Neuronal stem cell (in vitro differentiated cells): ENCODE results near the gene ALG14. TPM values are rescaled to one million over a fixed set of nuclear protein-coding genes. Genes with fewer than 3 reads are reported as not detected.
A peak's percentile ranks its signal among the peaks of the same experiment; 100 is the strongest.

Experiments used
- DNase-seq: peaks from one replicate; pipeline ENCODE4 v3.0.0-alpha.2; 2013; ENCODE audit warnings: low spot score
- H2AFZ ChIP-seq: one replicate; pipeline ENCODE4 v1.6.1; 2013; ENCODE audit warnings: mild to moderate bottlenecking, low read length, inconsistent platforms
- H2AK5ac ChIP-seq: 2 replicates; pipeline ENCODE4 v1.6.1; 2013; ENCODE audit warnings: low read depth, mild to moderate bottlenecking, inconsistent platforms, low read length, moderate library complexity, mixed read lengths
- H2BK120ac ChIP-seq: 2 replicates; pipeline ENCODE4 v1.6.1; 2013; ENCODE audit warnings: low read depth, mild to moderate bottlenecking, inconsistent platforms, low read length, moderate library complexity, mixed read lengths
- H2BK12ac ChIP-seq: one replicate; pipeline ENCODE4 v1.6.1; 2013; ENCODE audit warnings: low read length, inconsistent platforms
- H2BK15ac ChIP-seq: 2 replicates; pipeline ENCODE4 v1.6.1; 2013; ENCODE audit warnings: mild to moderate bottlenecking, low read length, inconsistent platforms, mixed read lengths
- H2BK5ac ChIP-seq: one replicate; pipeline ENCODE4 v1.6.1; 2013; ENCODE audit warnings: inconsistent platforms, mild to moderate bottlenecking, low read length, moderate library complexity
- H3K14ac ChIP-seq: one replicate; pipeline ENCODE4 v1.6.1; 2013; ENCODE audit warnings: low read length, inconsistent platforms
- H3K18ac ChIP-seq: 2 replicates; pipeline ENCODE4 v1.6.1; 2013; ENCODE audit warnings: low read length, inconsistent platforms
- H3K23ac ChIP-seq: 2 replicates; pipeline ENCODE4 v1.6.1; 2013; ENCODE audit warnings: low read depth, mild to moderate bottlenecking, mixed read lengths, low read length, inconsistent platforms; ENCODE audit not compliant: poor library complexity
- H3K27ac ChIP-seq: replicated peaks from 3 replicates; pipeline ENCODE4 v1.5.1; 2013; ENCODE audit warnings: low read length, inconsistent platforms
- H3K27me3 ChIP-seq, 3 experiments: 2 replicates each; pipeline ENCODE4 v1.6.1; 2013; ENCODE audit warnings: low read length in 3 of 3, mild to moderate bottlenecking in 2 of 3, inconsistent platforms in 1 of 3, low read depth in 1 of 3, mixed read lengths in 1 of 3, moderate library complexity in 1 of 3; ENCODE audit not compliant: control insufficient read depth in 3 of 3, insufficient read depth in 3 of 3
- H3K36me3 ChIP-seq, 2 donors: replicated peaks in 1 of 2; 2 replicates each; pipeline ENCODE4 v1.6.1; 2013; ENCODE audit warnings: low read length in 2 of 2; ENCODE audit not compliant: control insufficient read depth in 2 of 2, insufficient read depth in 2 of 2
- H3K4ac ChIP-seq: 2 replicates; pipeline ENCODE4 v1.6.1; 2013; ENCODE audit warnings: inconsistent platforms, mild to moderate bottlenecking, low read length, moderate library complexity
- H3K4me1 ChIP-seq, 2 donors: 1 replicate in 1 of 2; 2 replicates in 1 of 2; pipeline ENCODE4 v1.6.1; 2013; ENCODE audit warnings: low read length in 2 of 2, low read depth in 1 of 2; ENCODE audit not compliant: control insufficient read depth in 2 of 2, insufficient read depth in 1 of 2
- H3K4me2 ChIP-seq: one replicate; pipeline ENCODE4 v1.6.1; 2013; ENCODE audit warnings: mild to moderate bottlenecking, low read length, inconsistent platforms; ENCODE audit not compliant: insufficient read depth, poor library complexity, severe bottlenecking
- H3K4me3 ChIP-seq, 2 donors: 2 replicates each; pipeline ENCODE4 v1.5.1; 2013; ENCODE audit warnings: low read length in 2 of 2, mild to moderate bottlenecking in 2 of 2, inconsistent platforms in 1 of 2, moderate library complexity in 1 of 2
- H3K79me1 ChIP-seq: one replicate; pipeline ENCODE4 v1.6.1; 2013; ENCODE audit warnings: low read depth, mild to moderate bottlenecking, inconsistent platforms, low read length, moderate library complexity
- H3K9ac ChIP-seq: one replicate; pipeline ENCODE4 v1.6.1; 2013; ENCODE audit warnings: mild to moderate bottlenecking, low read depth, low read length, inconsistent platforms; ENCODE audit not compliant: poor library complexity
- H3K9me3 ChIP-seq, 2 donors: replicated peaks in 1 of 2; 2 replicates each; pipeline versions ENCODE3 to v1.6.1; 2013; ENCODE audit warnings: low read length in 2 of 2, mild to moderate bottlenecking in 2 of 2, inconsistent platforms in 1 of 2, low read depth in 1 of 2, mixed read lengths in 1 of 2, moderate library complexity in 1 of 2; ENCODE audit not compliant: control insufficient read depth in 2 of 2, insufficient read depth in 1 of 2
- H4K8ac ChIP-seq: one replicate; pipeline ENCODE4 v1.6.1; 2013; ENCODE audit warnings: low read depth, mild to moderate bottlenecking, inconsistent platforms, low read length, moderate library complexity
- H4K91ac ChIP-seq: one replicate; pipeline ENCODE4 v1.6.1; 2013; ENCODE audit warnings: low read length, low read depth, mild to moderate bottlenecking, inconsistent platforms; ENCODE audit not compliant: poor library complexity
- WGBS, 2 donors: extraction: QIAGEN DNeasy Blood & Tissue Kit; methylation state at CpG; one replicate each; pipeline ENCODE4 v1.1.7; 2013; ENCODE audit warnings: missing lambda C conversion rate in 2 of 2, mixed read lengths in 1 of 2; ENCODE audit not compliant: insufficient read length in 2 of 2, insufficient replicate concordance in 1 of 2; ENCODE audit errors: extremely low coverage in 2 of 2; 5-methylcytosine and 5-hydroxymethylcytosine counted together
- polyA plus RNA-seq, 2 experiments: library from polyadenylated mRNA; stranded (reverse); fragments of 200-250 nt; gene quantifications; one replicate each; pipeline ENCODE4 v1.2.3, GENCODE V29; 2013

The ALG14 gene, protein sequence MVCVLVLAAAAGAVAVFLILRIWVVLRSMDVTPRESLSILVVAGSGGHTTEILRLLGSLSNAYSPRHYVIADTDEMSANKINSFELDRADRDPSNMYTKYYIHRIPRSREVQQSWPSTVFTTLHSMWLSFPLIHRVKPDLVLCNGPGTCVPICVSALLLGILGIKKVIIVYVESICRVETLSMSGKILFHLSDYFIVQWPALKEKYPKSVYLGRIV
- 2.5 TPM for polyA plus RNA-seq (2013, experiment 1 of 2)
- 3.3 TPM for polyA plus RNA-seq (2013, experiment 2 of 2)

DNA sequence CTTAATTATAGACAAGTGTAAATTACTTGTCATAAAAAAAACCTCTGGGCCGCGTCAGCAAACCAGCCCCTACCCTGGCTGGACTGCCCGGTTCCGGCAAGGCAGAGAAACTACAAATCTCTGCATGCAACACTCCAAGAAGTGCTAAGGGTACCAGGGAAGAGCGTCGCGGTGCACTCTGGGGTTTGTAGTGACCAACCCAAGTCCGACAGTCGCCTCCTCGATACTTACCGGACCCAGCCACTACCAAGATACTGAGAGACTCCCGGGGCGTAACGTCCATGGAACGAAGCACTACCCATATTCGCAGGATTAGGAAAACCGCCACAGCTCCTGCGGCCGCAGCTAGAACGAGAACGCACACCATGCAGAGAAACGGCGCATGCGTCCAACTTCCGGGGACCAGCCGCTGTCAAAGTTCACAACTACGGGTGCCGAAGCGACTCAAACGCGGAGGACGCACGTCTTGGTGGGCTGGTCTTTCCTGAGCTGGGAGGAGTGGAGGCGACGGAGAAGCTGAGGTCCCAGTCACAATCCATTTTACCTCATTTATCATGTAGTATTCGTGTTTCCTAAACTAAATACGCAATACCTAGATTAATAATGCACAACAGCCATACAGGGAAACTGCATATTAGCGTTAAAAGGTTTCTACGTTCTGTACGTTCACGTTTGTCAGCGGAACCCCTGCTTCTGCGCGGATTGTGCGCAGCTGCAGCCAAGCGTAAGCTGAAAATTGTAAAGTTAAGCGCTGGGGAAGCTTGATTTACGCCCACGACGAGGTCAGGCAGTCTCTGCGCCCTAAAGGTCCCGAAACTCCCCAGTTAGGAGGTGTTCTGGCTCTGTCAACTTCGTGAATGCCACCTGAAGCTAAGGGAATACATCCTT, at the start of gene ALG14:
TSS of gene ALG14 (minus strand) at position 420 of the 888 bp plus-strand sequence. CDS start at position 367, 53 bp downstream.
- H2BK120ac ChIP-seq: no peak within 1 kb of the TSS
- H2AFZ ChIP-seq: peak within 1 kb of the TSS; percentile 91
- H4K91ac ChIP-seq: no peak within 1 kb of the TSS
- H2AK5ac ChIP-seq: no peak within 1 kb of the TSS
- H2BK15ac ChIP-seq: no peak within 1 kb of the TSS
- peak within 1 kb of the TSS; percentile 67 for H3K9ac ChIP-seq
- H3K4me2 ChIP-seq: peak within 1 kb of the TSS; percentile 54
- WGBS, 2 donors: no CpG with 5 or more reads among the region's 53 CpGs
- H3K18ac ChIP-seq: peak within 1 kb of the TSS; percentile 89
- H3K23ac ChIP-seq: no peak within 1 kb of the TSS
- H3K4me3 ChIP-seq: peak within 1 kb of the TSS; percentile 65 to 90
- H3K14ac ChIP-seq: no peak within 1 kb of the TSS
- no peaks in the 10 kb centered on the region for H3K79me1 ChIP-seq
- H2BK12ac ChIP-seq: no peak within 1 kb of the TSS
- DNase-seq: peak; percentile 93
- no peak within 1 kb of the TSS for H2BK5ac ChIP-seq
- peaks cover 0 to 4% of the 10 kb centered on the region in 2 donors for H3K36me3 ChIP-seq
- H3K4me1 ChIP-seq: peaks cover 2% of the 10 kb centered on the region in 2 donors
- H3K9me3 ChIP-seq: no peaks in the 10 kb centered on the region
- no peak within 1 kb of the TSS for H4K8ac ChIP-seq
- H3K27me3 ChIP-seq: peaks cover 0 to 2% (median 0%) of the 10 kb centered on the region in 3 experiments
- no peak within 1 kb of the TSS for H3K4ac ChIP-seq
- H3K27ac ChIP-seq: peak within 1 kb of the TSS; percentile 63

DNA sequence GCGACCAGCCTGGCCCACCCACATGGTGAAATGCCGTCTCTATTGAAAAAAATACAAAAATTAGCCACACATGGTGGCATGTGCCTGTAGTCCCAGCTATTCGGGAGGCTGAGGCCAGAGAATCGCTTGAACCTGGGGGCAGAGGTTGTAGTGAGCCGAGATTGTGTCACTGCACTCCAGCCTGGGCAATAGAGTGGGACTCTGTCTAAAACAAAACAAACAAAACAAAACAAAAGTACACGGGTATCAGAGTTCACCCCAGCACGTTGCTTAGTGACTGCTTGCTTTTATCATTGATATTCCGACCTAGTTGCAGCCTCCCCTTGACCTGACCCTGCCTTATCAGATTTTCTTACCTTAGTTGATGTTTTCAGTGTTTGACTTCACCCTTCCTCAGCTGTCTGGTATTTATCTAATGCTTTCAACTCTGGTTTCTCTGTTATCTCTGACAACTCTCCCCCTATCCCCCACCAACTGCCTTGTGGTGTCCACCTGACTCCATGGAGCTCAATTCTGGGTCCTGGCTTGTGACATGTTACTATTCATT, 49.5 kb upstream of the ALG14 start:
- no peak overlapping the region for H2AFZ ChIP-seq
- H3K4me3 ChIP-seq: no peak overlapping the region
- H3K9me3 ChIP-seq: no peaks in the 10 kb centered on the region
- H2BK12ac ChIP-seq: no peak overlapping the region
- H4K91ac ChIP-seq: no peak overlapping the region
- H3K4ac ChIP-seq: no peak overlapping the region
- H2AK5ac ChIP-seq: no peak overlapping the region
- H3K36me3 ChIP-seq: no peaks in the 10 kb centered on the region
- H3K79me1 ChIP-seq: peaks cover 2% of the 10 kb centered on the region
- no peak overlapping the region for H2BK15ac ChIP-seq
- no peak overlapping the region for H3K23ac ChIP-seq
- no peak overlapping the region for H3K14ac ChIP-seq
- H3K18ac ChIP-seq: no peak overlapping the region
- H3K27ac ChIP-seq: no peak overlapping the region
- H3K27me3 ChIP-seq: peaks cover 0 to 59% (median 3%) of the 10 kb centered on the region in 3 experiments
- WGBS, 2 donors: no CpG with 5 or more reads among the region's 8 CpGs
- H4K8ac ChIP-seq: no peak overlapping the region
- H3K9ac ChIP-seq: no peak overlapping the region
- no peak for DNase-seq
- peaks cover 0 to 2% of the 10 kb centered on the region in 2 donors for H3K4me1 ChIP-seq
- no peak overlapping the region for H2BK120ac ChIP-seq
- no peak overlapping the region for H3K4me2 ChIP-seq
- H2BK5ac ChIP-seq: no peak overlapping the region

DNA sequence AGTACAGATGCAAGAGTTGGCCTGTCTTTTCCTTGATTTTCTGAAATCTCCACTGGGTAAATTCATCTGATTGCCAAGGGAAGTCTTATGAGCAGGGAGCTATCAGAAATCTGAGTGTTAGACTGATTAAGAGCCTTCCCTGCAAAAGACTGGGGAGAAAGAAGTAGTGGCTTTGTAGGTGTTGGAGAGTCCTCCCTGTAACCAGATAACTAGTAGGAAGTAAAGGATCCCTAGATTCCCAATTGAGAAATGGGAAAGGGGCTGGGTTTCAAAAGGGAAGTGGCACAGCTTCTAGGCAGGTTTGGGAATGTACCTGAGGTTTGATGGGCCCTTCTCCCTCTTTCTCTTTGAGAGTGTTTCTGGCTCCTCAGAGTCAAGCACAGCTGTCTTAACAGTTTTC, 46.5 kb upstream of the ALG14 start:
- H3K4me2 ChIP-seq: no peak overlapping the region
- no peaks in the 10 kb centered on the region for H3K36me3 ChIP-seq
- no peak overlapping the region for H4K8ac ChIP-seq
- peaks cover 2% of the 10 kb centered on the region for H3K79me1 ChIP-seq
- no peak overlapping the region for H4K91ac ChIP-seq
- H3K14ac ChIP-seq: no peak overlapping the region
- H3K23ac ChIP-seq: no peak overlapping the region
- no peak overlapping the region for H3K4me3 ChIP-seq
- no peak overlapping the region for H2BK15ac ChIP-seq
- H3K4ac ChIP-seq: no peak overlapping the region
- no peak overlapping the region for H2BK120ac ChIP-seq
- H3K27me3 ChIP-seq: peaks cover 0 to 67% (median 3%) of the 10 kb centered on the region in 3 experiments
- H2BK12ac ChIP-seq: no peak overlapping the region
- no peaks in the 10 kb centered on the region for H3K9me3 ChIP-seq
- peaks cover 0 to 2% of the 10 kb centered on the region in 2 donors for H3K4me1 ChIP-seq
- DNase-seq: no peak
- H3K9ac ChIP-seq: no peak overlapping the region
- H2AK5ac ChIP-seq: no peak overlapping the region
- no peak overlapping the region for H2AFZ ChIP-seq
- H3K18ac ChIP-seq: no peak overlapping the region
- no peak overlapping the region for H2BK5ac ChIP-seq
- H3K27ac ChIP-seq: no peak overlapping the region

DNA sequence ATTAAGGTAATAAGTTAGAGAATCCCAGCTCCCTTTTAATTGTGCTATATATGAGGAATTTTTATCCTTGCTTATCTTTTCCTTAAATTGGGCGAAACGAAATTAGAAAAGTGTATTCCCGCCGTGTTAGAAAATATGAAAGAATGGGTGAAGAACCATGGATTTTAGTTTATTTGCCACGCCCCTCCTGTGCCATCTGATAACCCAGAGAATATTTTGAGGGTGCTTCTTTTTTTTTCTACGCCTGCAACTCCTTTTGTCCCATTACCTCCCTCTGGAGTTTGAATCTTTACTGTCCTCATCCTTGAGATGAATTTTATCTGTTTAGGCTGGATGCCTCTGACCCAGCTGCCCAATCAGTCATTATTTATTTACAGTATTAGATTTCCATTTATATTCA, 46.0 kb upstream of the ALG14 start:
- Histone ChIP-seq H3K79me1 (peaks cover 2% of the 10 kb centered on the region), H3K4ac (no peak overlapping the region), H2AK5ac (no peak overlapping the region), H2AFZ (no peak overlapping the region), H3K4me1 (peaks cover 0 to 2% of the 10 kb centered on the region in 2 donors), H3K9me3 (no peaks in the 10 kb centered on the region), H3K14ac (no peak overlapping the region), H4K91ac (no peak overlapping the region), H3K36me3 (no peaks in the 10 kb centered on the region), H2BK5ac (no peak overlapping the region), H4K8ac (no peak overlapping the region), H3K4me2 (no peak overlapping the region), H3K9ac (no peak overlapping the region), H3K4me3 (no peak overlapping the region), H2BK120ac (no peak overlapping the region), H3K27me3 (peaks cover 0 to 73% (median 3%) of the 10 kb centered on the region in 3 experiments), H3K27ac (no peak overlapping the region), H2BK12ac (no peak overlapping the region), H3K18ac (no peak overlapping the region), H3K23ac (no peak overlapping the region), H2BK15ac (no peak overlapping the region)
- WGBS, 2 donors: no CpG with 5 or more reads among the region's 6 CpGs
- DNase-seq: no peak
